Upper lobe of right lung (tissue), 1 donor: Measurements from ENCODE around the gene ODF2. TPM values are rescaled to one million over a fixed set of nuclear protein-coding genes. Genes with fewer than 3 reads are reported as not detected.
"Not testable (repeated sequence)": the region's sequence is repeated elsewhere in the genome, so short reads cannot be mapped to it uniquely, and the experiment has no call there.

Experiments
- ATAC-seq: fragments of 200-7000 bp; cut with Tn5 transposase; one replicate; pipeline ENCODE4 v1.9.1; 2020; ENCODE audit warnings: mild to moderate bottlenecking, moderate library complexity
- DNase-seq: peaks from one replicate; pipeline ENCODE4 v3.0.0-alpha.2; 2020
- H3K27ac ChIP-seq: fragments of 200-600 bp; one replicate; pipeline ENCODE4 v1.8.0; 2022
- H3K27me3 ChIP-seq: fragments of 200-600 bp; one replicate; pipeline ENCODE4 v1.8.0; 2022; ENCODE audit warnings: mild to moderate bottlenecking
- H3K36me3 ChIP-seq: fragments of 200-600 bp; one replicate; pipeline ENCODE4 v1.8.0; 2022
- H3K4me1 ChIP-seq: fragments of 200-600 bp; one replicate; pipeline ENCODE4 v1.8.0; 2022
- H3K4me3 ChIP-seq: fragments of 200-600 bp; one replicate; pipeline ENCODE4 v1.8.0; 2022; ENCODE audit warnings: mild to moderate bottlenecking
- H3K9me3 ChIP-seq: fragments of 200-600 bp; one replicate; pipeline ENCODE4 v1.8.0; 2022
- intact Hi-C: fragments of 100-400 bp; cut with DNase I; formaldehyde crosslinking; loops from one replicate; pipeline ENCODE4 v1.11.0; 2022
- total RNA-seq: library from RNA; stranded (reverse); fragmentation: NEBNext Ultra II Directional; extraction: Animal tissue kit (Norgen Biotek cat#: 25700); gene quantifications from one replicate; pipeline ENCODE4 v1.2.1, GENCODE V29; 2021
- TF ChIP-seq, protein P1 (sequence below): fragments of 200-600 bp; IDR thresholded peaks from one replicate; pipeline ENCODE4 v1.8.0; 2022; ENCODE audit warnings: antibody characterized with exemption
- donor health status: DM: no; HTN: yes; CAD: no; lungs with severe emphysema.

The ODF2 gene
- total RNA-seq, 1 donor from 2014 or later: 17.3 TPM

DNA sequence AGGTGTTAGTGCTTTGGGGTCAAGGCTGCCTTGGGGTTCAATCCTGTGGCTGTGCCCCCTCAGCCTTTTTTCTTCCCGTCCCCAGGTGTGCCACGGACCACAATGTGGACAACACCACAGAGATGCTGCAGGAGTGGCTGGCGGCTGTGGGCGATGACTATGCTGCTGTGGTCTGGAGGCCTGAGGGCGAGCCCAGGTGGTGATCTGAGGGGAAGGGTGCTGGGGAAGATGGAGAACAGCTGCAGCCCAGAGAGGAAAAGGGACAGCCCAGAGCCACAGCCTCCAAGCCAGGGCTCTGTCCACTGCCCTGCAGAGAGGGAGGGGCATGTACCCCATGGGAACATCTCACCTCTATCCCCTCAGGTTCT, 33.0 kb upstream of the ODF2 start:
- DNase-seq (no peak), ATAC-seq (no peak)
- TF ChIP-seq, protein P1, sequence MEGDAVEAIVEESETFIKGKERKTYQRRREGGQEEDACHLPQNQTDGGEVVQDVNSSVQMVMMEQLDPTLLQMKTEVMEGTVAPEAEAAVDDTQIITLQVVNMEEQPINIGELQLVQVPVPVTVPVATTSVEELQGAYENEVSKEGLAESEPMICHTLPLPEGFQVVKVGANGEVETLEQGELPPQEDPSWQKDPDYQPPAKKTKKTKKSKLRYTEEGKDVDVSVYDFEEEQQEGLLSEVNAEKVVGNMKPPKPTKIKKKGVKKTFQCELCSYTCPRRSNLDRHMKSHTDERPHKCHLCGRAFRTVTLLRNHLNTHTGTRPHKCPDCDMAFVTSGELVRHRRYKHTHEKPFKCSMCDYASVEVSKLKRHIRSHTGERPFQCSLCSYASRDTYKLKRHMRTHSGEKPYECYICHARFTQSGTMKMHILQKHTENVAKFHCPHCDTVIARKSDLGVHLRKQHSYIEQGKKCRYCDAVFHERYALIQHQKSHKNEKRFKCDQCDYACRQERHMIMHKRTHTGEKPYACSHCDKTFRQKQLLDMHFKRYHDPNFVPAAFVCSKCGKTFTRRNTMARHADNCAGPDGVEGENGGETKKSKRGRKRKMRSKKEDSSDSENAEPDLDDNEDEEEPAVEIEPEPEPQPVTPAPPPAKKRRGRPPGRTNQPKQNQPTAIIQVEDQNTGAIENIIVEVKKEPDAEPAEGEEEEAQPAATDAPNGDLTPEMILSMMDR: no peak
- Histone ChIP-seq H3K27me3 (no peaks in the 10 kb centered on the region), H3K4me1 (peaks cover 18% of the 10 kb centered on the region), H3K9me3 (no peaks in the 10 kb centered on the region), H3K36me3 (no peaks in the 10 kb centered on the region), H3K27ac (no peak overlapping the region), H3K4me3 (no peak overlapping the region)
- intact Hi-C loops: no loop called here

DNA sequence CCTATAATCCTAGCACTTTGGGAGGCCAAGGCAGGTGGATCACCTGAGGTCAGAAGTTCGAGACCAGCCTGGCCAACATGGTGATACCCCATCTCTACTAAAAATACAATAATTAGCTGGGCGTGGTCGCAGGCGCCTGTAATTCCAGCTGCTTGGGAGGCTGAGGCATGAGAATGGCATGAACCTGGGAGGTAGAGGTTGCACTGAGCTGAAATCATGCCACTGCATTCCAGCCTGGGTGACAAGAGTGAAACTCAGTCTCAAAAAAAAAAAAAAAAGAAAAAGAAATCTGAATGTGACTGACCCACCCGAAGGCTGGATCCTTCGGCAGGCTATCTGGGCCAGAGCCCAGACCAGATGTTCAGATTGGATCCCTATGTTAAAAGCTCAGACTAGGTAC, 32.5 kb upstream of the ODF2 start:
- H3K4me3 ChIP-seq, DNase-seq, H3K27me3 ChIP-seq, ATAC-seq, H3K9me3 ChIP-seq, H3K27ac ChIP-seq, H3K36me3 ChIP-seq, intact Hi-C loops: not testable (repeated sequence)
- peaks cover 18% of the 10 kb centered on the region for H3K4me1 ChIP-seq

DNA sequence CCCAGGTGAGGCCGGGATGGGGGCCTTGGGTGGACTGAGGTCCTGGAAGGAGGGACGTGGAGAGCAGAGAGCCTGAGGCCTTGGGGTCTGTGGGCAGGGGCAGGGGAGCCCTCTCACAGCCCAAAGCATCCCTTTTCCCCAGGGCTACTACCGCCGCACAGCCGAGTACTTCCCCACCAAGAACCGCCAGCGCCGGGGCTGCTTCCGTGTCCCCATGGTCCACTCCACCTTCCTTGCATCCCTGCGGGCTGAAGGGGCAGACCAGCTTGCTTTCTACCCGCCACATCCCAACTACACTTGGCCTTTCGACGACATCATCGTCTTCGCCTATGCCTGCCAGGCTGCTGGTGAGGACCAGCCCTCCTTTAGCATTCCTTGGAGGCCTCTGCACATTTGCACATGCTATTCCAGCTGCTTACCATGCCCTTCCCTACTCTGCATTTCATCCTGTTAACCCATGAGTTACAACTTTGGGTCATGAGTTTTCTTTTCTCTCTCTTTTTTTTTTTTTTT, 31.5 kb upstream of the ODF2 start:
- Histone ChIP-seq H3K27ac (no peak overlapping the region), H3K9me3 (no peaks in the 10 kb centered on the region), H3K36me3 (no peaks in the 10 kb centered on the region), H3K4me1 (peaks cover 13% of the 10 kb centered on the region), H3K4me3 (no peak overlapping the region), H3K27me3 (no peaks in the 10 kb centered on the region)
- TF ChIP-seq, protein P1: no peak
- DNase-seq (no peak), ATAC-seq (no peak)
- intact Hi-C loops: no loop called here

DNA sequence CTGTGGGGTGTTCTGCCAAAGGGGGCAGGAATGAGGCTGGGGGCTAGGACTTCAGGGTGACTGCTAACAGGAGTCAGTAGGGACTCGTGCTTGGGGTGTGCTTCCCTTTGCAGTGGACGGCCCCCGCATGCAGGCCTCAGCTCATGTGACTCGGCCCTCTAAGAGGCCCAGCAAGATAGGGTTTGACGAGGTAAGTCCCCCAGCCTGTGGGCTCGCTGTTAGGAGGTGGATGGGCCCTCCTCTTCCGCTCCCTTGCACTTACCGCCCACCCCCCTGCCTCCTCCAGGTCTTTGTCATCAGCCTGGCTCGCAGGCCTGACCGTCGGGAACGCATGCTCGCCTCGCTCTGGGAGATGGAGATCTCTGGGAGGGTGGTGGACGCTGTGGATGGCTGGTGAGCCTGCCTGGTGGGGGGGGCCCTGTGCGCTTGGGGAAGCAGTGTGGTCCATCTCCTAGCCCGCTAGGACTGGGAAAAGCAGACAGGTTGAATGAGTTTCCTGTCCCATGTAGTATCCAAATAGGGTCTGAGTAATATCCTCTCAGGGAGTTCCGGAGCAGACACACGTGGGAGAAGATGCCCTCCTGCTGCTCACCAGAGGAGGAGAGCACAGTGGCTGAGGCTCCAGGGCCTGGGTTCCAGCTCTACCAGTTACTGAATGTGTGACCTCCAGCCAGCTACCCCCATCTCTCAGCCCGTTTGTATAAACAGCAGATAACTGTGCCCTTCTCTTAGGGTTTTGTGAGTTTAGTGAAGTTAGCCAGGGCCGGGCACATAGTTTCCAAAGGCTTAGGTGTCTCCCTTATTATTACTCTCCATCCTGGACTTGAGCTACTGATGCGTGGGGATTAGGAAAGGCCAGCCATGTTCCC, 26.9 kb upstream of the ODF2 start:
- ATAC-seq (no peak), DNase-seq (no peak)
- H3K27me3 ChIP-seq: no peaks in the 10 kb centered on the region
- H3K9me3 ChIP-seq: no peaks in the 10 kb centered on the region
- no peaks in the 10 kb centered on the region for H3K36me3 ChIP-seq
- no peaks in the 10 kb centered on the region for H3K4me1 ChIP-seq
- TF ChIP-seq, protein P1: no peak
- no peak overlapping the region for H3K4me3 ChIP-seq
- no peak overlapping the region for H3K27ac ChIP-seq
- intact Hi-C loops: no loop called here

DNA sequence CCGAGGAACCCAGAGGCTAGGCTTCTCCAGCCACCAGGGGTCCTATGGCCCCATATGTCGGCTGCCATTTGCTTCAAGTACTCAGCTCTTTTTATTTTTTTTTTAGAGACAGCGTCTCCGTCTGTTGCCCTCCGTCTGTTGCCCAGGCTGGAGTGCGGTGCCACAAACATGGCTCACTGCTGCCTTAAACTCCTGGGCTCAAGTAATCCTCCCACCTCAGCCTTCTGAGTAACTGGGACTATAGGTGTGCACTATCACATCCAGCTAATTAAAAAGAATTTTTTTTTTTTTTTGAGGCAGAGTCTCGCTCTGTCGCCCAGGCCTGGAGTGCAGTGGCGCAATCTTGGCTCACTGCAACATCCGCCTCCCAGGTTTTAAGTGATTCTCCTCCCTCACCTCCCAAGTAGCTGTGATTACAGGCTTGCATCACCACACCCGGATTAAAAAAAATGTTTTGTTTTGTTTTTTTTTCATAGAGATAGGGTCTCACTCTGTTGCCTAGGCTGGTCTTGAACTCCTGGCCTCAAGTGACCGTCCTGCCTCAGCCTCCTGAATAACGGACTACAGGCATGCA, 26.2 kb upstream of the ODF2 start:
- no peak for DNase-seq
- Histone ChIP-seq H3K4me3 (no peak overlapping the region), H3K36me3 (no peaks in the 10 kb centered on the region), H3K4me1 (no peaks in the 10 kb centered on the region), H3K27ac (no peak overlapping the region), H3K9me3 (no peaks in the 10 kb centered on the region), H3K27me3 (no peaks in the 10 kb centered on the region)
- TF ChIP-seq, protein P1: no peak
- intact Hi-C loops: no loop called here
- ATAC-seq: no peak

DNA sequence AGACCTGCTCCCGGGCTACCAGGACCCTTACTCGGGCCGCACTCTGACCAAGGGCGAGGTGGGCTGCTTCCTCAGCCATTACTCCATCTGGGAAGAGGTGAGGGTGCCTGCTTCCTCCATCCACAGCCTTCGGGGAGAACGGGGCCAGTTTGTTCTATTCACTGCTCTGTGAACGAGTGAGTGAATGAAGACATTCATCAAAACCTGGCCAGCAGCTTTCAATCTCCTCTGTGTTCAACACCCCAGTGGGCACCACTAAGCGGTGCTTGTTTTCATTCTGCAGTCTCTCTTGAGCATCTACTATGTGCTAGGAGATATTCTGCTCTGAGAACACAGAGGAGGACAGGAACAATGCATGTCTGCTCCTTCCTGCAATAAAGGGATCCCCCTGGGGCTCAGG, 24.6 kb upstream of the ODF2 start:
- no peaks in the 10 kb centered on the region for H3K36me3 ChIP-seq
- H3K4me3 ChIP-seq: no peak overlapping the region
- DNase-seq (no peak), ATAC-seq (no peak)
- H3K27me3 ChIP-seq: no peaks in the 10 kb centered on the region
- no peak overlapping the region for H3K27ac ChIP-seq
- H3K9me3 ChIP-seq: no peaks in the 10 kb centered on the region
- intact Hi-C loops: no loop called here
- TF ChIP-seq, protein P1: no peak
- H3K4me1 ChIP-seq: no peaks in the 10 kb centered on the region
